Right lobe of liver (tissue), 6 donors: ENCODE measurements around the gene HPS5. TPM values are rescaled to one million over a fixed set of nuclear protein-coding genes. Genes with fewer than 3 reads are reported as not detected.
"Not testable (repeated sequence)": the region's sequence is repeated elsewhere in the genome, so short reads cannot be mapped to it uniquely, and the experiment has no call there.

Experiments
- ATAC-seq, 4 donors: fragments of 200-7000 bp; cut with Tn5 transposase; one replicate each; pipeline ENCODE4 v1.9.1; 2020; ENCODE audit warnings: mild to moderate bottlenecking in 4 of 4, moderate library complexity in 4 of 4
- DNase-seq, 3 donors: peaks; one replicate each; pipeline ENCODE4 v3.0.0-alpha.2; 2020
- H3K27ac ChIP-seq, 3 donors: fragments of 200-600 bp; one replicate each; pipeline ENCODE4 v1.8.0; 2022
- H3K27me3 ChIP-seq, 2 donors: fragments of 200-600 bp; one replicate each; pipeline ENCODE4 v1.8.0; 2022
- H3K36me3 ChIP-seq, 4 donors: fragments of 200-600 bp; sonication (generic) in 1 of 4; one replicate each; pipeline versions ENCODE4 v1.5.1 to v1.8.0; 2017 to 2022; ENCODE audit warnings: control low read depth in 1 of 4
- H3K4me1 ChIP-seq, 4 donors: fragments of 200-600 bp; sonication (generic) in 1 of 4; one replicate each; pipeline versions ENCODE4 v1.5.1 to v1.8.0; 2017 to 2022; ENCODE audit warnings: control low read depth in 1 of 4
- H3K4me3 ChIP-seq, 3 donors: fragments of 200-600 bp; one replicate each; pipeline ENCODE4 v1.8.0; 2022
- H3K9me3 ChIP-seq, 4 donors: fragments of 200-600 bp; sonication (generic) in 1 of 4; one replicate each; pipeline versions ENCODE4 v1.5.1 to v1.8.0; 2017 to 2022; ENCODE audit warnings: control low read depth in 1 of 4
- POLR2A ChIP-seq: fragments of 450-650 bp; IDR thresholded peaks from one replicate; pipeline ENCODE4 v1.6.1; 2017; ENCODE audit warnings: antibody characterized with exemption, mild to moderate bottlenecking
- WGBS: methylation state at CpG from one replicate; pipeline ENCODE4 v1.1.6; 2018; ENCODE audit warnings: low coverage, low lambda C conversion rate; ENCODE audit not compliant: insufficient coverage; ENCODE audit errors: missing lambda C conversion rate; 5-methylcytosine and 5-hydroxymethylcytosine counted together
- intact Hi-C, 2 donors: fragments of 100-400 bp; cut with DNase I; formaldehyde crosslinking; loops; one replicate each; pipeline versions ENCODE4 v1.11.2 to v1.14.1; 2022
- total RNA-seq, 6 experiments: library from RNA; depleted of rRNA in 2 of 6; stranded (reverse); fragments of >200 nt in 2 of 6; fragmentation: NEBNext Ultra II Directional in 3 of 6; extraction: Animal tissue kit (Norgen Biotek cat#: 25700) in 3 of 6; gene quantifications; one replicate each; pipeline versions ENCODE4 v1.1.0 to v1.2.4, GENCODE V29; 2016 to 2023
- TF ChIP-seq, protein P1 (sequence below), 4 donors: fragments of 200-600 bp in 3 of 4; fragments of 450-650 bp in 1 of 4; IDR thresholded peaks; one replicate each; pipeline versions ENCODE4 v1.5.1 to v1.8.0; 2016 to 2022; ENCODE audit warnings: antibody characterized with exemption in 4 of 4, mild to moderate bottlenecking in 2 of 4
- donor health status: DM: no; HTN: yes; CAD: no.
- donor health status: DM: no; HTN: no; CAD: no.
- donor health status: DM: no; HTN: no; CAD: no.
- donor health status: DM: no; HTN: yes; CAD: no.
- donor health status: DM: no; HTN: yes; CAD: no.

HPS5 gene
- total RNA-seq, 6 experiments from 2014 or later = 20.2 to 87.0 (median 41.7) TPM

DNA sequence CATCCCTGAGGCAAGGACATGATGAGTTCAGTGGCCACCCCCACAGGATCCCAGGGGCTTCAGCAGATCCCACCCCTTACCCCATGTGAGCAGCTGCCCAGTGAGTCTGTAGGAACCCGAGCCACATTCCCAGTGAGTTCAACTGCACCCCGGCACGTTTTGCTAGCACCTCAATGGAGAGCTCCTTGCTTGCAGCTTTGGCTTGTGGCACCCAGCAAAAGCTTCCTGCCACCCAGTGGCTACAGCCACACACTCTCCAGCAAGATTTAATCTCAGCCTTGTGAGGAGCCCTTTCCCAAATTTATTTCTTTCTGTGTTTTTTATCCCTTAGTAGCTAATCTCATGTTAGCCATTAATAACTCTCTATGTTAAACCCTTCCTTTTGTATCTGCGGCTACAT lies 51.8 kb downstream of the HPS5 start:
- Histone ChIP-seq H3K9me3 (no peaks in the 10 kb centered on the region), H3K27me3 (no peaks in the 10 kb centered on the region), H3K4me1 (peaks cover 0 to 13% (median 4%) of the 10 kb centered on the region in 4 donors), H3K4me3 (no peak overlapping the region), H3K36me3 (no peaks in the 10 kb centered on the region), H3K27ac (no peak overlapping the region)
- ATAC-seq = peak; percentile 6 to 47 (median 38)
- TF ChIP-seq, protein P1, sequence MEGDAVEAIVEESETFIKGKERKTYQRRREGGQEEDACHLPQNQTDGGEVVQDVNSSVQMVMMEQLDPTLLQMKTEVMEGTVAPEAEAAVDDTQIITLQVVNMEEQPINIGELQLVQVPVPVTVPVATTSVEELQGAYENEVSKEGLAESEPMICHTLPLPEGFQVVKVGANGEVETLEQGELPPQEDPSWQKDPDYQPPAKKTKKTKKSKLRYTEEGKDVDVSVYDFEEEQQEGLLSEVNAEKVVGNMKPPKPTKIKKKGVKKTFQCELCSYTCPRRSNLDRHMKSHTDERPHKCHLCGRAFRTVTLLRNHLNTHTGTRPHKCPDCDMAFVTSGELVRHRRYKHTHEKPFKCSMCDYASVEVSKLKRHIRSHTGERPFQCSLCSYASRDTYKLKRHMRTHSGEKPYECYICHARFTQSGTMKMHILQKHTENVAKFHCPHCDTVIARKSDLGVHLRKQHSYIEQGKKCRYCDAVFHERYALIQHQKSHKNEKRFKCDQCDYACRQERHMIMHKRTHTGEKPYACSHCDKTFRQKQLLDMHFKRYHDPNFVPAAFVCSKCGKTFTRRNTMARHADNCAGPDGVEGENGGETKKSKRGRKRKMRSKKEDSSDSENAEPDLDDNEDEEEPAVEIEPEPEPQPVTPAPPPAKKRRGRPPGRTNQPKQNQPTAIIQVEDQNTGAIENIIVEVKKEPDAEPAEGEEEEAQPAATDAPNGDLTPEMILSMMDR (IDR thresholded peaks at IDR 0.05) = peak in 3 of 4 donors; percentile 14 to 41 (median 32)
- TF ChIP-seq POLR2A = peak; percentile 22
- WGBS = 40% methylated on average over 2 of the region's 4 CpGs
- DNase-seq = peak in 1 of 3 donors; percentile 59
- intact Hi-C loops = no loop called here

DNA sequence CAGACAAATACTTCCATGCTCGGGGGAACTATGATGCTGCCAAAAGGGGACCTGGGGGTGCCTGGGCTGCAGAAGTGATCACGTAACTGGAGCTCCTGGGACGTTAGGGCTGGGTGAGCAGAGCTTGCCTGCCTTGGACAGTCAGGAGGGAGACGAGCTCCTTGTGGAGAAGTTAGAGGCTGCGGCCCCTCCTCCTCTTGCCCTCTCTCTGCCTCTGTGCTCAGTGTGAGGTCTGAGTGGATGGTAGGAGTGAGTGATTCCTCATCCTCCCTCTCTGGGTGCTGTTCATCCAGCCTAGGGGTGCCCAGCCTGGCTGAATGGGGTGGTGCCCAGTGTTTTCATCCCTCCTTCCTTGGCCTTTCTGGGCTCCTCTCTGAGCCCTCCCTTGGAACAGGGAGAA lies 52.7 kb downstream of the HPS5 start:
- H3K36me3 ChIP-seq, H3K4me3 ChIP-seq, intact Hi-C loops, H3K9me3 ChIP-seq, H3K27me3 ChIP-seq, H3K27ac ChIP-seq: not testable (repeated sequence)
- DNase-seq (peak in 1 of 3 donors; percentile 46), ATAC-seq (peak in 2 of 4 donors; percentile 16 to 23)
- peaks cover 0 to 13% (median 5%) of the 10 kb centered on the region in 4 donors for H3K4me1 ChIP-seq
- WGBS = no CpG with 5 or more reads among the region's 5 CpGs

DNA sequence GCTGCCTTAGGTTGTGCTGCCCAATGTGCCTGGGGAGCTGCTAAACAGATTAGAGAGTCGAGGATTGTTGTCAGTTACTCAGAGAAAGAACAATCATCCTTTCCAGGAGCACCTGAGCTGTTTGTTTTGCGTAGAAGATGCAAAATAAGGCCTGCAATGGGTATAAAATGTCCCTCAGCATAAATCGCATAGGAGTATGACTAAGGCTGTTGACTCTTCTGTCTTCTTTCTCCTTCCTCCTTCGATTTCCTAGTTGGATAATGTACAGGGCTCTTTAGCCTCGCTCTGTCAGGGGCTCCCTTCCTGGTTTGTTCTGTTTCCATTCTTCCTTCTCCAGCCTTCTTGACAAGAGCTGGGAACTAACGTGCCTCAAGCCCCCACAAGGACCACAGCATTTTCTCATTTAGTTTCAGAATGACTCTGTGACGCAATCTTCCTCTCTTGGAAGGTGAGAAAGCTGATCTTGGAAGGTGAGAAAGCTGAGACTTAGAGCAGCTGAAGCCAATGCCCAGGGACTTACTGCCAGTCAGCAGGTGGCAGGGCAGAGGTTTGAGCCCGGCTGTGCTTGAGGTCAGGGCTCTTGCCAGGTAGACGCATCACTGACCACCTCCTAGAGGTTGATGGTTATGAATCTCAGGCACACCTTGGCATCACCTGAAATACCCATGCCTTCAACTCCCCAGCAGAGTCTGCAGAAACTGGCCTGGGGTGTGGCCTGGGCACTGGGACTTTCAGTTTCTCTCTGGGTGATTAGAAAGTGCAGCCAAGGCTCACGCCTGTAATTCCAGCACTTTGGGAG lies 54.4 kb downstream of the HPS5 start:
- H3K9me3 ChIP-seq, H3K27ac ChIP-seq, DNase-seq, H3K36me3 ChIP-seq, H3K4me3 ChIP-seq, intact Hi-C loops, H3K27me3 ChIP-seq: not testable (repeated sequence)
- peak; percentile 7 to 60 (median 44) for ATAC-seq
- WGBS = 24% methylated on average over 2 of the region's 10 CpGs
- H3K4me1 ChIP-seq = peaks cover 0 to 31% (median 7%) of the 10 kb centered on the region in 4 donors

DNA sequence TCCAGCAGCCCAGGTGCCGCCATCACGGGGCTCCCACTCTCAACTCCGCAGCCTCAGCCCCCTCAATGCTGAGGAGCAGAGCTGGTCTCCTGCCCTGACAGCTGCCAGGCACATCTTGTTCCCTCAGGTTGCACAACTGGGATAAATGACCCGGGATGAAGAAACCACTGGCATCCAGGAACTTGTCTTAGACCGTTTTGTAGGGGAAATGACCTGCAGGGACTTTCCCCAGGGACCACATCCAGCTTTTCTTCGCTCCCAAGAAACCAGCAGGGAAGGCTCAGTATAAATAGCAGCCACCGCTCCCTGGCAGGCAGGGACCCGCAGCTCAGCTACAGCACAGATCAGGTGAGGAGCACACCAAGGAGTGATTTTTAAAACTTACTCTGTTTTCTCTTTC lies 56.0 kb downstream of the HPS5 start, which contains the start of gene SAA1:
Gene SAA1 (plus strand): TSS at position 316 of the 400 bp plus-strand sequence. CDS start 624 bp downstream, outside the sequence.
- peak; percentile 56 to 64 (median 56) for DNase-seq

DNA sequence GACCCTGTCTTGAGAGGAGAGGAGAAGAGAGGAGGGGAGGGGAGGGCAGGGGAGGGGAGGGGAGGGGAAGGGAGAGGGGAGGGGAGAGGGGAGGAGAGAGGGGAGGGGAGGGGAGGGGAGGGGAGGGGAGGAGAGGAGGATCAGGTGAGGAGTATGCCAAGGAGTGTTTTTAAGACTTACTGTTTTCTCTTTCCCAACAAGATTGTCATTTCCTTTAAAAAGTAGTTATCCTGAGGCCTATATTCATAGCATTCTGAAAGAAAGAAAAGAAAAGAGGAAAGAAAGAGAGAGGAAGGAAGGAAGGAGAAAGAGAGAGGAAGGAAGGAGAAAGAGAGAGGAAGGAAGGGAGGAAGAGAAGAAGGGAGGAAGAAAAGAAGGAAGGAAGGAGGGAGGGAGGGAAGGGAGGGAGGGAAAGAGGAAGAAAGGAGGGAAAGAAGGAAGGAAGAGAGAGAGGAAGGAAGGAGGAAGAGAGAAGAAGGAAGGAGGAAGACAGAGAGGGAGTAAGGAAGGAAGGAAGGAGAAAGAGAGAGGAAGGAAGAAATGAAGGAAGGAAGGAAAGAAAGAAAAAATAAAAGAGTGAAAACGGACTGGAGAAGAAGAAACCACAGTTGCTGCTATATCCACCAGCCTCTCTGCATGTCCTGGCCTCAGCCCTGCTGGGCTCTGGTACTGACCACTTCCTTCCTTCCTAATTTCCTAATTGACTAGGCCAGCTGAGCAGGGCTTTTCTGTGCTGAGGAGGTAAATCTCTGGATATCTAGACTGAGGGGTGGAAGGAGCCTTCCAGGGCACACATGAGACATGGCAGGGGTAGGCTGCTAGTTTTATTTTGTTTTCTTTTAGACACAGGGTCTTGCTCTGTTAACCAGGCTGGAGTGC lies 57.0 kb downstream of the HPS5 start:
- no peak overlapping the region for H3K4me3 ChIP-seq
- H3K36me3 ChIP-seq = no peaks in the 10 kb centered on the region
- no peaks in the 10 kb centered on the region for H3K9me3 ChIP-seq
- TF ChIP-seq, protein P1 (IDR thresholded peaks at IDR 0.05) = no peak
- TF ChIP-seq POLR2A = no peak
- DNase-seq (no peak), ATAC-seq (no peak)
- H3K27ac ChIP-seq = peak overlapping the region in 2 of 3 donors; percentile 6 to 52
- no peaks in the 10 kb centered on the region for H3K27me3 ChIP-seq
- 45% methylated on average over 1 of the region's 1 CpG for WGBS
- intact Hi-C loops = no loop called here
- H3K4me1 ChIP-seq = peaks cover 0 to 53% (median 16%) of the 10 kb centered on the region in 4 donors

More for the DNA sequence above, 56.0 kb downstream of the HPS5 start, which contains the start of gene SAA1:
- H3K4me1 ChIP-seq = peaks cover 0 to 46% (median 12%) of the 10 kb centered on the region in 4 donors
- no peak within 1 kb of the TSS for H3K4me3 ChIP-seq
- no peaks in the 10 kb centered on the region for H3K27me3 ChIP-seq
- ATAC-seq = peak; percentile 6 to 50 (median 38)
- no peaks in the 10 kb centered on the region for H3K36me3 ChIP-seq
- TF ChIP-seq POLR2A = no peak
- TF ChIP-seq, protein P1 (IDR thresholded peaks at IDR 0.05) = no peak
- peak within 1 kb of the TSS; percentile 6 to 52 (median 26) for H3K27ac ChIP-seq
- no peaks in the 10 kb centered on the region for H3K9me3 ChIP-seq
- intact Hi-C loops = no loop called here
- WGBS = 41% methylated on average over 4 of the region's 8 CpGs
